GM11168 (cell line): Measurements from ENCODE around the gene SEC14L2.

Source experiments
- in situ Hi-C: fragments of 300-500 bp; cut with MboI; formaldehyde crosslinking; loops from one replicate; pipeline ENCODE4 v1.12.0; 2022; ENCODE audit warnings: low sequenced_read_pairs; ENCODE audit not compliant: unreplicated experiment

The SEC14L2 gene

GRCh38 chr22:30396871-30397655 lies at the start of gene SEC14L2:
Gene SEC14L2, plus strand, starts transcription at chr22:30397018. Its CDS starts 99 bp downstream, at chr22:30397117.
- in situ Hi-C loops: loop anchor here (10.0 kb wide), 1 partner anchor 292 kb away; no protein-coding TSS in a partner anchor

- in situ Hi-C loops: no loop called here
Measured at GRCh38 chr22:30347255-30347892, 49.4 kb upstream of the SEC14L2 start.

GRCh38 chr22:30348404-30348803 lies 48.4 kb upstream of the SEC14L2 start:
- in situ Hi-C loops: no loop called here

- in situ Hi-C loops: no loop called here
Measured at GRCh38 chr22:30348809-30349208, 48.0 kb upstream of the SEC14L2 start.

GRCh38 chr22:30351226-30351625 lies 45.6 kb upstream of the SEC14L2 start:
- in situ Hi-C loops: no loop called here

- in situ Hi-C loops: no loop called here
Measured at GRCh38 chr22:30354644-30355043, 42.2 kb upstream of the SEC14L2 start.

- in situ Hi-C loops: no loop called here
Measured at GRCh38 chr22:30356449-30357235, 40.2 kb upstream of the SEC14L2 start, which contains the start of the genes CCDC157 and SF3A1. Gene CCDC157, plus strand, starts transcription at chr22:30357007. Its CDS starts 8,994 bp downstream, at chr22:30366001. Gene SF3A1, minus strand, starts transcription at chr22:30356894. Its CDS starts 102 bp downstream, at chr22:30356792.

- in situ Hi-C loops: no loop called here
Measured at GRCh38 chr22:30357236-30357570, 39.6 kb upstream of the SEC14L2 start.

- in situ Hi-C loops: no loop called here
Measured at GRCh38 chr22:30357650-30358215, 39.1 kb upstream of the SEC14L2 start.

GRCh38 chr22:30358541-30358940 lies 38.3 kb upstream of the SEC14L2 start:
- in situ Hi-C loops: no loop called here

GRCh38 chr22:30361916-30362650 lies 34.7 kb upstream of the SEC14L2 start:
- in situ Hi-C loops: no loop called here

GRCh38 chr22:30362651-30363281 lies 34.1 kb upstream of the SEC14L2 start:
- in situ Hi-C loops: no loop called here

- in situ Hi-C loops: no loop called here
Measured at GRCh38 chr22:30365891-30366290, 30.9 kb upstream of the SEC14L2 start.

- in situ Hi-C loops: no loop called here
Measured at GRCh38 chr22:30368420-30368819, 28.4 kb upstream of the SEC14L2 start.

- in situ Hi-C loops: no loop called here
Measured at GRCh38 chr22:30370641-30371230, 26.1 kb upstream of the SEC14L2 start.

GRCh38 chr22:30371321-30371720 lies 25.5 kb upstream of the SEC14L2 start:
- in situ Hi-C loops: no loop called here

- in situ Hi-C loops: no loop called here
Measured at GRCh38 chr22:30371981-30372380, 24.8 kb upstream of the SEC14L2 start.

- in situ Hi-C loops: no loop called here
Measured at GRCh38 chr22:30372915-30373314, 23.9 kb upstream of the SEC14L2 start.
